H1 (cell line): ENCODE results near the gene CARM1. TPM values are rescaled to one million over a fixed set of nuclear protein-coding genes. Genes with fewer than 3 reads are reported as not detected.

Source experiments
- CTCF ChIA-PET: fragments of 300-600 bp; sonication (Branson Sonifier 250); formaldehyde crosslinking; loops from one replicate; lab custom pipeline; 2021; ENCODE audit not compliant: partially characterized antibody; lab: Charles Lee
- POLR2A ChIA-PET: fragments of 300-600 bp; sonication (Branson Sonifier 250); formaldehyde crosslinking; loops from one replicate; lab custom pipeline; 2021; ENCODE audit warnings: inconsistent platforms; ENCODE audit not compliant: partially characterized antibody; lab: Charles Lee
- DNase-seq, 2 experiments: peaks; one replicate each; pipeline versions ENCODE4 v3.0.0 to v3.0.0-alpha.2; 2010 to 2022; ENCODE audit warnings: low spot score in 2 of 2, low read depth in 1 of 2, mixed read lengths in 1 of 2
- FAIRE-seq: peaks from 2 replicates; lab custom pipeline; 2011; peaks lifted over from hg19 to GRCh38; lab: Jason Lieb, UNC
- H2AFZ ChIP-seq: 2 replicates; pipeline ENCODE4 v1.8.1; 2012; ENCODE audit warnings: low read length, inconsistent platforms
- H2AK5ac ChIP-seq: 2 replicates; pipeline ENCODE4 v1.6.1; 2013; ENCODE audit warnings: low read depth, low read length
- H2BK120ac ChIP-seq: replicated peaks from 2 replicates; pipeline ENCODE3; 2013; ENCODE audit warnings: low read depth, low read length, inconsistent platforms
- H2BK12ac ChIP-seq: 2 replicates; pipeline ENCODE4 v1.6.1; 2013; ENCODE audit warnings: low read depth, low read length
- H2BK15ac ChIP-seq: 2 replicates; pipeline ENCODE4 v1.6.1; 2013; ENCODE audit warnings: low read length
- H2BK20ac ChIP-seq: 2 replicates; pipeline ENCODE4 v1.6.1; 2013; ENCODE audit warnings: low read length
- H2BK5ac ChIP-seq: 2 replicates; pipeline ENCODE4 v1.6.1; 2013; ENCODE audit warnings: low read depth, low read length
- H3K14ac ChIP-seq: 2 replicates; pipeline ENCODE4 v1.6.1; 2013; ENCODE audit warnings: inconsistent platforms; ENCODE audit not compliant: insufficient read length
- H3K18ac ChIP-seq: 2 replicates; pipeline ENCODE4 v1.6.1; 2013; ENCODE audit warnings: low read length; ENCODE audit errors: extremely low read depth
- H3K23ac ChIP-seq: 2 replicates; pipeline ENCODE4 v1.6.1; 2013; ENCODE audit warnings: inconsistent platforms; ENCODE audit not compliant: insufficient read length
- H3K23me2 ChIP-seq: 2 replicates; pipeline ENCODE4 v1.6.1; 2013; ENCODE audit warnings: low read depth, low read length
- H3K27ac ChIP-seq: 2 replicates; pipeline ENCODE4 v1.6.1; 2011; ENCODE audit warnings: low read depth, low read length, inconsistent platforms
- H3K27me3 ChIP-seq, 4 experiments: replicated peaks in 1 of 4; 1 replicate in 1 of 4; 2 replicates in 3 of 4; pipeline versions ENCODE4 v1.6.1 to v1.8.1; 2011 to 2013; ENCODE audit warnings: low read length in 3 of 4, mild to moderate bottlenecking in 3 of 4, inconsistent platforms in 2 of 4, mixed read lengths in 2 of 4, moderate library complexity in 1 of 4; ENCODE audit not compliant: control insufficient read depth in 3 of 4, insufficient read depth in 3 of 4; ENCODE audit errors: extremely low read depth in 1 of 4
- H3K36me3 ChIP-seq, 4 experiments: 2 replicates each; pipeline versions ENCODE4 v1.6.1 to v1.8.1; 2011 to 2013; ENCODE audit warnings: mild to moderate bottlenecking in 4 of 4, low read length in 3 of 4, moderate library complexity in 2 of 4, control low read depth in 1 of 4, inconsistent platforms in 1 of 4; ENCODE audit not compliant: insufficient read depth in 4 of 4, control insufficient read depth in 2 of 4
- H3K4ac ChIP-seq: replicated peaks from 2 replicates; pipeline ENCODE3; 2013; ENCODE audit warnings: low read length, low read depth, mixed read lengths, inconsistent platforms; ENCODE audit not compliant: insufficient read length
- H3K4me1 ChIP-seq, 4 experiments: replicated peaks in 1 of 4; 1 replicate in 1 of 4; 2 replicates in 3 of 4; pipeline versions ENCODE4 v1.6.1 to v1.8.1; 2011 to 2013; ENCODE audit warnings: low read length in 3 of 4, inconsistent platforms in 2 of 4, mixed read lengths in 1 of 4; ENCODE audit not compliant: insufficient read depth in 4 of 4, control insufficient read depth in 3 of 4
- H3K4me2 ChIP-seq, 2 experiments: 2 replicates each; pipeline versions ENCODE4 v1.6.1 to v1.8.1; 2011 to 2013; ENCODE audit warnings: low read depth in 2 of 2, low read length in 2 of 2, control low read depth in 1 of 2, inconsistent platforms in 1 of 2, mild to moderate bottlenecking in 1 of 2; ENCODE audit not compliant: insufficient read depth in 1 of 2
- H3K4me3 ChIP-seq, 4 experiments: fragments of 200-600, 300-600 bp in 1 of 4; sonication (generic), shearing (Covaris generic), sonication (Bioruptor Twin) in 1 of 4; 2 replicates each; pipeline versions ENCODE4 v1.5.1 to v1.8.1; 2011 to 2016; ENCODE audit warnings: low read length in 4 of 4, low read depth in 3 of 4, control low read depth in 2 of 4, inconsistent platforms in 2 of 4, mild to moderate bottlenecking in 2 of 4, mixed read lengths in 1 of 4, moderate library complexity in 1 of 4; ENCODE audit not compliant: insufficient read depth in 2 of 4; ENCODE audit errors: extremely low read depth in 1 of 4
- H3K56ac ChIP-seq: replicated peaks from 2 replicates; pipeline ENCODE3; 2013; ENCODE audit warnings: low read depth, mild to moderate bottlenecking, mixed read lengths, low read length, inconsistent platforms; ENCODE audit not compliant: insufficient read length
- H3K79me1 ChIP-seq: 2 replicates; pipeline ENCODE4 v1.6.1; 2013; ENCODE audit warnings: low read depth, low read length, control low read depth
- H3K79me2 ChIP-seq, 2 experiments: 2 replicates each; pipeline versions ENCODE4 v1.6.1 to v1.8.1; 2012 to 2013; ENCODE audit warnings: low read length in 2 of 2, mild to moderate bottlenecking in 2 of 2, inconsistent platforms in 1 of 2; ENCODE audit not compliant: insufficient read depth in 2 of 2, control insufficient read depth in 1 of 2
- H3K9ac ChIP-seq, 4 experiments: replicated peaks in 1 of 4; 1 replicate in 1 of 4; 2 replicates in 3 of 4; pipeline versions ENCODE4 v1.6.1 to v1.8.1; 2011 to 2013; ENCODE audit warnings: low read depth in 3 of 4, low read length in 3 of 4, control low read depth in 2 of 4, mild to moderate bottlenecking in 2 of 4, moderate library complexity in 2 of 4, inconsistent platforms in 1 of 4; ENCODE audit errors: extremely low read depth in 1 of 4
- H3K9me3 ChIP-seq, 2 experiments: 2 replicates each; pipeline versions ENCODE4 v1.6.1 to v1.8.1; 2012 to 2013; ENCODE audit warnings: mild to moderate bottlenecking in 2 of 2, moderate library complexity in 2 of 2, control low read depth in 1 of 2, inconsistent platforms in 1 of 2, low read depth in 1 of 2, low read length in 1 of 2, mixed read lengths in 1 of 2; ENCODE audit not compliant: insufficient read depth in 2 of 2
- H4K20me1 ChIP-seq, 2 experiments: replicated peaks in 1 of 2; 2 replicates each; pipeline versions ENCODE3 to v1.8.1; 2011 to 2013; ENCODE audit warnings: inconsistent platforms in 2 of 2, low read length in 2 of 2, mild to moderate bottlenecking in 1 of 2; ENCODE audit not compliant: insufficient read depth in 2 of 2, control insufficient read depth in 1 of 2
- H4K5ac ChIP-seq: 2 replicates; pipeline ENCODE4 v1.6.1; 2013; ENCODE audit warnings: low read length, low read depth, mixed read lengths, inconsistent platforms; ENCODE audit not compliant: insufficient read length
- H4K8ac ChIP-seq: 2 replicates; pipeline ENCODE4 v1.8.0; 2013; ENCODE audit warnings: mild to moderate bottlenecking, moderate library complexity, low read length, inconsistent platforms; ENCODE audit not compliant: insufficient read depth; ENCODE audit errors: extremely low read depth
- H4K91ac ChIP-seq: replicated peaks from 2 replicates; pipeline ENCODE3; 2013; ENCODE audit warnings: low read length, mixed read lengths, inconsistent platforms; ENCODE audit not compliant: insufficient read length
- BACH1 ChIP-seq: IDR thresholded peaks from 2 replicates; pipeline ENCODE4 v1.6.1; 2012; ENCODE audit warnings: low read length, improper control_type of control experiment
- CBX8 ChIP-seq: fragments of 300-800, 300-1000 bp; sonication (generic); IDR thresholded peaks from 2 replicates; pipeline ENCODE4 v1.7.1; 2016; ENCODE audit warnings: low read depth, low read length, borderline replicate concordance
- EGR1 ChIP-seq: IDR thresholded peaks from 2 replicates; pipeline ENCODE4 v1.6.1; 2011; ENCODE audit warnings: low read depth, low read length, borderline replicate concordance
- HDAC2 ChIP-seq, 2 experiments: fragments of 300-600 bp in 1 of 2; sonication (generic) in 1 of 2; IDR thresholded peaks; 2 replicates each; pipeline ENCODE4 v1.6.1; 2011 to 2012; ENCODE audit warnings: low read depth in 2 of 2, low read length in 2 of 2, mild to moderate bottlenecking in 2 of 2, moderate library complexity in 2 of 2, borderline replicate concordance in 1 of 2, inconsistent platforms in 1 of 2
- KDM4A ChIP-seq: IDR thresholded peaks from one replicate; pipeline ENCODE4 v1.7.1; 2012; ENCODE audit warnings: low read depth, mild to moderate bottlenecking, moderate library complexity, low read length, inconsistent platforms; ENCODE audit not compliant: severe bottlenecking
- RXRA ChIP-seq: IDR thresholded peaks from 2 replicates; pipeline ENCODE4 v1.6.1; 2011; ENCODE audit warnings: low read depth, mild to moderate bottlenecking, low read length, moderate library complexity; ENCODE audit not compliant: insufficient read depth
- SIN3A ChIP-seq, 2 experiments: IDR thresholded peaks in 1 of 2; conservative IDR thresholded peaks in 1 of 2; 2 replicates each; pipeline ENCODE4 v1.6.1; 2011 to 2012; ENCODE audit warnings: low read length in 2 of 2, improper control_type of control experiment in 1 of 2, low read depth in 1 of 2, mild to moderate bottlenecking in 1 of 2
- SP4 ChIP-seq: IDR thresholded peaks from 2 replicates; pipeline ENCODE4 v1.6.1; 2012; ENCODE audit warnings: low read length, inconsistent platforms
- TCF12 ChIP-seq: IDR thresholded peaks from 2 replicates; pipeline ENCODE4 v1.6.1; 2011; ENCODE audit warnings: low read depth, mild to moderate bottlenecking, low read length
- WGBS, 2 experiments: shearing (Covaris generic) in 1 of 2; methylation state at CpG; one replicate each; pipeline versions ENCODE4 v1.1.6 to v1.1.7; 2013 to 2015; ENCODE audit warnings: low lambda C conversion rate in 2 of 2, mixed read lengths in 2 of 2, inconsistent platforms in 1 of 2, low coverage in 1 of 2, missing lambda C conversion rate in 1 of 2; ENCODE audit not compliant: insufficient replicate concordance in 2 of 2, insufficient coverage in 1 of 2, insufficient read length in 1 of 2; ENCODE audit errors: extremely low coverage in 1 of 2, missing lambda C conversion rate in 1 of 2; 5-methylcytosine and 5-hydroxymethylcytosine counted together
- polyA plus RNA-seq, 7 experiments: library from polyadenylated mRNA; depleted of rRNA in 3 of 7; stranded (reverse) in 5 of 7; unstranded in 2 of 7; fragments of >200 nt in 5 of 7; fragments of 200-250 nt in 2 of 7; gene quantifications; 1 replicate in 5 of 7; 2 replicates in 1 of 7; 4 replicates in 1 of 7; pipeline versions ENCODE4 v1.2.1 to v1.2.3, GENCODE V29; 2011 to 2013; ENCODE audit warnings: missing spikeins in 2 of 7, mixed read lengths in 2 of 7
- total RNA-seq: library from RNA; stranded (reverse); fragmentation: NEBNext Ultra II Directional; extraction: Animal tissue kit (Norgen Biotek cat#: 25700); gene quantifications from 2 replicates; pipeline ENCODE4 v1.2.1, GENCODE V29; 2021

The CARM1 gene
- total and polyA plus RNA-seq, 2 of the 8 experiments (the other 6 are each of a cell fraction or from before 2014, with no cell fraction given) = 134 to 164 TPM

- Histone ChIP-seq H4K20me1 (peaks cover 0 to 10% of the 10 kb centered on the region in 2 experiments), H3K4me1 (peaks cover 3 to 10% (median 6%) of the 10 kb centered on the region in 4 experiments), H2AK5ac (no peak overlapping the region), H2AFZ (peak overlapping the region; percentile 12; the same call in 1 of the 2 replicates), H3K27me3 (peaks cover 0 to 4% (median 0%) of the 10 kb centered on the region in 4 experiments; a peak in 1 of 7 replicates), H3K18ac (peak overlapping the region; percentile 95), H3K9ac (peak overlapping the region; percentile 40 to 95 (median 88)), H4K91ac (peak overlapping the region; percentile 22), H3K4ac (peak overlapping the region; percentile 6), H2BK20ac (no peak overlapping the region), H3K79me2 (no peaks in the 10 kb centered on the region), H3K36me3 (peaks cover 0 to 21% (median 5%) of the 10 kb centered on the region in 4 experiments; a peak in 6 of 8 replicates), H3K14ac (no peak overlapping the region), H4K8ac (peak overlapping the region; percentile 100; the same call in 1 of the 2 replicates), H3K79me1 (peaks cover 4% of the 10 kb centered on the region; the same call in 1 of the 2 replicates), H2BK12ac (no peak overlapping the region; the same call in 1 of the 2 replicates), H4K5ac (peak overlapping the region; percentile 99), H2BK5ac (peak overlapping the region; percentile 99; the same call in 1 of the 2 replicates), H2BK15ac (peak overlapping the region; percentile 95; the same call in 1 of the 2 replicates), H3K4me3 (peak overlapping the region; percentile 58 to 92 (median 76)), H3K9me3 (peaks cover 0 to 4% of the 10 kb centered on the region in 2 experiments; a peak in 1 of 4 replicates), H3K27ac (peak overlapping the region; percentile 97), H3K56ac (peak overlapping the region; percentile 99), H3K4me2 (peak overlapping the region; percentile 71 to 78), H2BK120ac (no peak overlapping the region), H3K23me2 (peaks cover 8% of the 10 kb centered on the region; the same call in 1 of the 2 replicates), H3K23ac (no peak overlapping the region)
- WGBS, 2 experiments = 45% methylated on average over 38 of the region's 38 CpGs; no CpG with 5 or more reads in 1 of the 2 experiments
- DNase-seq (no peak), FAIRE-seq (no peak)
- ChIA-PET CTCF (interaction anchor here (1.0 to 7.1 kb wide), 6 partner anchors 15 to 119 kb away, joined by 3 to 77 read pairs (median 6); partner anchors contain the start of gene DNM2), POLR2A (interaction anchor here (0.6 to 3.3 kb wide), 29 partner anchors 8 to 136 kb away, joined by 3 to 24 read pairs (median 5); partner anchors contain the start of genes C19orf38, DNM2, QTRT1 and SMARCA4)
- TF ChIP-seq CBX8 = no peak
- TF ChIP-seq EGR1 = no peak
- no peak for TF ChIP-seq TCF12
- peak; percentile 73 for TF ChIP-seq KDM4A
- peak in 1 of 2 experiments; percentile 84; a peak in 1 of 4 replicates for TF ChIP-seq HDAC2 (IDR thresholded peaks at IDR 0.05; ENCODE audit: borderline replicate concordance in 1 of 2, low read depth in 2 of 2, low read length in 2 of 2)
- no peak for TF ChIP-seq RXRA
- peak; percentile 69; the same call in 1 of the 2 replicates for TF ChIP-seq BACH1
- no peak; the same call in 1 of the 2 replicates for TF ChIP-seq SP4
- 0 out of 4 replicates have a peak, but pooled peaks of 1 of the 2 experiments have one; percentile 27 for TF ChIP-seq SIN3A (conservative IDR thresholded peaks at IDR 0.05 in 1 of 2, IDR thresholded peaks at IDR 0.05 in 1 of 2; ENCODE audit: low read depth in 1 of 2, low read length in 2 of 2)
Measured at GRCh38 chr19:10836479-10837330, 34.6 kb upstream of the CARM1 start.
